ENCODE data around the gene GRAP2. TPM values are rescaled to one million over a fixed set of nuclear protein-coding genes. Genes with fewer than 3 reads are reported as not detected.
A peak's percentile ranks its signal among the peaks of the same experiment; 100 is the strongest.

GRAP2 gene
- total RNA-seq, 4 donors from 2014 or later: 0.76 to 11.1 (median 1.1) TPM

DNA sequence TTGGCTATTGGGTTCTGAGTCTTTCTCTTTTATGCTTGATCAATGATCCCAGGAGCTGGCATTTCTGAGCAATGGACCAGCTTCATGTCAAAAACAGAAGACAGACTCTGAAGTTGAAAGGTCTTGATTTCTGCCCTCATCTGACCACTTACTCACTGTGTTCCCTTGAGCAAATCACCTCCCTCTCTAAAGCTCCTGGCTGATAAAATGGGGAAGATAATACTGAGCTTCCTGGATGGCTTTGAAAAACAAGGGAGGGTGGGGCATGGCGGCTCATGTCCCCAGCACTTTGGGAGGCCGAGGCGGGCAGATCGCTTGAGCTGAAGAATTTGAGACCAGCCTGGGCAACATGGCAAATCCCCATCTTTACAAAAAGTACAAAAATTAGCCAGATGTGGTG lies 100.2 kb downstream of the GRAP2 start:
- H3K27me3 ChIP-seq: peaks cover 0 to 9% (median 0%) of the 10 kb centered on the region in 4 donors
- H3K36me3 ChIP-seq: peaks cover 0 to 10% (median 0%) of the 10 kb centered on the region in 3 donors
- DNase-seq: no peak
- intact Hi-C loops (cut with DNase I): no loop called here
- H3K4me3 ChIP-seq: no peak overlapping the region
- peak overlapping the region; percentile 8 to 94 (median 78) for H3K27ac ChIP-seq
- peaks cover 30 to 99% (median 57%) of the 10 kb centered on the region in 3 donors for H3K4me1 ChIP-seq
- WGBS, 2 donors: 15 to 50% methylated on average over 1 to 4 of the region's 4 CpGs
- no peaks in the 10 kb centered on the region for H3K9me3 ChIP-seq
- no peak for TF ChIP-seq POLR2A (IDR thresholded peaks at IDR 0.05)
- TF ChIP-seq, protein P1, sequence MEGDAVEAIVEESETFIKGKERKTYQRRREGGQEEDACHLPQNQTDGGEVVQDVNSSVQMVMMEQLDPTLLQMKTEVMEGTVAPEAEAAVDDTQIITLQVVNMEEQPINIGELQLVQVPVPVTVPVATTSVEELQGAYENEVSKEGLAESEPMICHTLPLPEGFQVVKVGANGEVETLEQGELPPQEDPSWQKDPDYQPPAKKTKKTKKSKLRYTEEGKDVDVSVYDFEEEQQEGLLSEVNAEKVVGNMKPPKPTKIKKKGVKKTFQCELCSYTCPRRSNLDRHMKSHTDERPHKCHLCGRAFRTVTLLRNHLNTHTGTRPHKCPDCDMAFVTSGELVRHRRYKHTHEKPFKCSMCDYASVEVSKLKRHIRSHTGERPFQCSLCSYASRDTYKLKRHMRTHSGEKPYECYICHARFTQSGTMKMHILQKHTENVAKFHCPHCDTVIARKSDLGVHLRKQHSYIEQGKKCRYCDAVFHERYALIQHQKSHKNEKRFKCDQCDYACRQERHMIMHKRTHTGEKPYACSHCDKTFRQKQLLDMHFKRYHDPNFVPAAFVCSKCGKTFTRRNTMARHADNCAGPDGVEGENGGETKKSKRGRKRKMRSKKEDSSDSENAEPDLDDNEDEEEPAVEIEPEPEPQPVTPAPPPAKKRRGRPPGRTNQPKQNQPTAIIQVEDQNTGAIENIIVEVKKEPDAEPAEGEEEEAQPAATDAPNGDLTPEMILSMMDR (IDR thresholded peaks at IDR 0.05): no peak

DNA sequence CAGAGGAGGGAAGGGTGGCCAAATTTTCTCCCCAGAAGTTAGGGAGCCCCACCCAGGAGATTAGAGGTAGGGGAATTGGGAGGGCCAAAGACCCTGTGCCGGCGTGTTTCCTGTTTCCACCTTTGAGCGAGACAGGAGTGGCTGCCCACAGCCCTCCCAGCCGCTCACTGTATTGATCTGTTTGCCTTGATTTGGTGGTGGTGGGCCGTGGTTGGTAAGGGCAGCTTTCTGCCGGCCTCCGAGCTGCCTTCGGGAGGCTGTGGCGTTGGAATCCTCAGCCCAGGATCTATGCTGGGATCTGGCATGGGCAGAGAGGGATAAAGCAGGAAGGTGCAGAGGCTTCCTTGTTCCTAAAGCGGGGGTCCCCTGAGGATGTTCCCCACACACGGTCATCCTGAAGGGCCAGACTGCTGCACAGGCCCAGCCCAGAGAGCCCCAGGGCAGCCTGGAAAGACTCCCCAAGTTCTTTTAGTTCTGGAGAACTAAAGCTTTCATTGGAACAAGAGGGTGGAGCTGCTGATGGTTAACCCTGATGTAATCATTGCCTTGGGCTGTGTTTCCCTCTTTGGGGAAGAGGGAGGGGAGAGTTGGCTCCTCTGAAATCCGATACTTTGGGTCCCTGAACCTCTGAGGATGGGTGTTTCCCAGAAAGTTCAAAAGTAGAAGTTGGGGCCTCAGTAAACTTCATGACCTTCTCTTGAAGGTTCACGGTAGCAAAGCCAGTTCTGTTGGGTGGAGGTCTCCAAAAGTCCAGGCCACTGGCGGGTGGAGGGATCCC lies 101.1 kb downstream of the GRAP2 start:
- DNase-seq: no peak
- H3K4me1 ChIP-seq: peaks cover 30 to 100% (median 62%) of the 10 kb centered on the region in 3 donors
- 42 to 45% methylated on average over 6 to 9 of the region's 14 CpGs for WGBS, 2 donors
- peak overlapping the region; percentile 53 to 94 (median 78) for H3K27ac ChIP-seq
- no peaks in the 10 kb centered on the region for H3K9me3 ChIP-seq
- H3K4me3 ChIP-seq: no peak overlapping the region
- H3K36me3 ChIP-seq: peaks cover 0 to 10% (median 0%) of the 10 kb centered on the region in 3 donors
- intact Hi-C loops (cut with DNase I): no loop called here
- peaks cover 0 to 9% (median 0%) of the 10 kb centered on the region in 4 donors for H3K27me3 ChIP-seq
- TF ChIP-seq, protein P1 (IDR thresholded peaks at IDR 0.05): no peak
- no peak for TF ChIP-seq POLR2A (IDR thresholded peaks at IDR 0.05)

DNA sequence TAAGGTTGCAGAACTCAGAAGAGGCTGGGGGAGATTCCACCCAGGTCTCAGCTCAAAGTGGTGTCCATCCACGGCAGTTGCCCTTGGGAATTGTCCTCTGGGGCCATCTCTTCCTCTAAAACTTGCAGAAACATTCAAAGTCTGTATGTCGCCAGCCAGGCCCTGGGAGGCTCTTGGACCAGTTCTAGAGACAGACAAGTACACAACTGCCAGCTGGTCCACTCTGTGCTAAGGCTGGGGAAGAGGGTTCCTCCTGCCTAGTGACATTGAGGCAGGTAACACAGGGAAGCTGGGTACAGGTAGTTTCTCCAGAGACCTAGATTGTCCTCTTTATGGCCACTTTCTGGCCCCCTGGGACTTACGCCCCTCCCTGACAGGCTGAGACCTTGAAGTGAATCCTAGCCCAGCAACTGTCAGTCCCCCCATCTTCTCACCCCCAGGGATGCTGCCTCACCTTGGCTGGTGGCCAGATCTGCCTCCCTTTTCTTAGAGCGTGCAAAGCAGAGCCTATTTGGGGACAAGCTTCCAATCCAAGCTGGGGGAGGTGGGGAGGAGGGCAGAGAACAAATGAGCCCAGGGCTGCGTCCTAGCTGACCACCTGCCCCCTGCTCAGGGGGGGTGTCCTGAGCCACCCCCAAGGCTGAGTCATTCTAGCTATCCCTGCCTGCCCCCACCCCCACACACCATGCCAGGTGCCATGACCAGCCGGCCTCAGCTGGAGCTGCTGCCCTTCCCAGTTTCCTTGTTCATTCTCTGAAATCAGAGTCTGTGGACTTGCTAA lies 102.2 kb downstream of the GRAP2 start:
- Histone ChIP-seq H3K4me1 (peaks cover 31 to 100% (median 58%) of the 10 kb centered on the region in 3 donors), H3K27me3 (peaks cover 0 to 12% (median 0%) of the 10 kb centered on the region in 4 donors), H3K9me3 (no peaks in the 10 kb centered on the region), H3K4me3 (no peak overlapping the region), H3K27ac (peak overlapping the region; percentile 25 to 94 (median 68)), H3K36me3 (peaks cover 0 to 10% (median 0%) of the 10 kb centered on the region in 3 donors)
- intact Hi-C loops (cut with DNase I): no loop called here
- DNase-seq: no peak
- TF ChIP-seq, protein P1 (IDR thresholded peaks at IDR 0.05): no peak
- no peak for TF ChIP-seq POLR2A (IDR thresholded peaks at IDR 0.05)
- 44 to 77% methylated on average over 3 to 6 of the region's 6 CpGs for WGBS, 2 donors

DNA sequence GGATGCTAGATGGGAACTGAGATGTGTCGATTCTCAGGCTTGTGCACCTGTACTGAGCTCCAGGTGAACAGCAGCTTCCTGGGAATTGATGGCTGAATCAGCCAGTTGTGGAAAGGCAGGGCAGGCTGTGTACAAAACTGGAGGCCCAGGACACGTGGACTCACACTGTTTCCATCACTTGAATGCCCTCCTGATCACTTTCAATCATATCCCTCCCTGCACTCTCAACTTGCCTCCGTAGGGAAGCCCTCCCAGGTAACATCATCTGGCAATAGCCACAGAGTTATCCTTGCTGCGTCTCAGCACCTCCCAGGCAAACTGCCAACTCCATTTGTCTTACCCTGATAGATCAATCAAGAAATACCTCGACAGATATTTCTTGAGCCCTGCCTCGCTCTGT lies 104.0 kb downstream of the GRAP2 start:
- DNase-seq: no peak
- intact Hi-C loops (cut with DNase I): no loop called here
- Histone ChIP-seq H3K4me3 (no peak overlapping the region), H3K9me3 (no peaks in the 10 kb centered on the region), H3K27ac (peak overlapping the region; percentile 56 to 94 (median 82)), H3K4me1 (peaks cover 42 to 100% (median 58%) of the 10 kb centered on the region in 3 donors), H3K27me3 (peaks cover 0 to 29% (median 0%) of the 10 kb centered on the region in 4 donors), H3K36me3 (peaks cover 0 to 5% (median 0%) of the 10 kb centered on the region in 3 donors)
- no peak for TF ChIP-seq POLR2A (IDR thresholded peaks at IDR 0.05)
- TF ChIP-seq, protein P1 (IDR thresholded peaks at IDR 0.05): no peak
- WGBS, 2 donors: 42 to 44% methylated on average over 6 of the region's 6 CpGs
